HG03108 (cell line): ENCODE measurements around the gene REEP1.
"Not testable (repeated sequence)": the region's sequence is repeated elsewhere in the genome, so short reads cannot be mapped to it uniquely, and the experiment has no call there.

Source experiments
- ATAC-seq: cut with Tn5 transposase; IDR thresholded peaks from one replicate; pipeline ENCODE4 v1.9.1; 2021; ENCODE audit warnings: moderate library complexity; ENCODE audit not compliant: unreplicated experiment

The REEP1 gene

DNA sequence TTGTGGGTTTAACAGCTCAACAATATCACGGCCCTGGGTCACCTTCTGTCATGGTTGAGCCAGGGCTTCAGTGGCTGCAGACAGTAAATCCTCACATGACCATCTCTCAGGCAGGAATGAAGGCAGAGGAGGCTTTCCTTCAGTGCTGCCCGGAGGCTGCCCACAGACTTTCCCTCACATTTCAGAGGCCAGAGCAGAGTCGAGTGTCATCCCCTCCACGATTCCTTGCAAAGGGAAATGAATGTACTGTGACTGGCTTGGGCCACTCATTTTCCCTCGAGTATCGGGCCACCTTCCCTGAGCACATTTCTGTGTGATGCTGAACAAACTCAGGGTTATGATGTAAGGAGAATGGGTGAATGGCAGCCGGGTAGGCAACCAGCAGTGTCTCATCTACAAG lies 10.0 kb upstream of the REEP1 start:
- ATAC-seq = no peak

DNA sequence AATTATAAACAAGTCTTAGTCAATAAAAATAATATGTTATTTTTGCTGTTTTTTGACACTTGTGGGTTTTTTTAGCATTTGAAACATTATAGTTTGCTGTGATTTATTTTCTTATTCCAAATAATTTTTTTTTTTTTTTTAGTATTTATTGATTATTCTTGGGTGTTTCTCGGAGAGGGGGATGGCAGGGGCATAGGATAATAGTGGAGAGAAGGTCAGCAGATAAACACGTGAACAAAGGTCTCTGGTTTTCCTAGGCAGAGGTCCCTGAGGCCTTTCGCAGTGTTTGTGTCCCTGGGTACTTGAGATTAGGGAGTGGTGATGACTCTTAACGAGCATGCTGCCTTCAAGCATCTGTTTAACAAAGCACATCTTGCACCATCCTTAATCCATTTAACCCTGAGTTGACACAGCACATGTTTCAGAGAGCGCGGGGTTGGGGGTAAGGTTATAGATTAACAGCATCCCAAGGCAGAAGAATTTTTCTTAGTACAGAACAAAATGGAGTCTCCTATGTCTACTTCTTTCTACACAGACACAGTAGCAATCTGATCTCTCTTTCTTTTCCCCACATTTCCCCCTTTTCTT lies 8.5 kb upstream of the REEP1 start:
- ATAC-seq = not testable (repeated sequence)

DNA sequence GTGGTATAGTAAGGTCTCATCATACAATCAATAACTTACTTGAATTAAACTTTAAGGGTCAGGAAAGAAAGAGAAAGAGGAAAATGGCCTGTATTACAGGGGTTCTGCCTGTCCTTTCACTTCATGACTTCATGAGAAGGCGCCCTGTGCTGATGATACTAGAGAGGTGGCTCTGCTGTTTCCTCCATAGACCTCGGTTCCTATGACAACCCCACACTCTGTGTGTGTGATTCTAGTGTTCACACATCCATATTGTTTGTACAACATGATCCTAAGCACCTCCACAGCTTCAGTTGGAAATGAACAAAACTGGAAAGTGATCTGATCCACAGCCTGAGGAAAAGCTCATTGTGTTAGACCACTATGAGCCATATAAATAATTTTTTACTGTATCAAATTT lies 7.0 kb upstream of the REEP1 start:
- ATAC-seq = no peak

DNA sequence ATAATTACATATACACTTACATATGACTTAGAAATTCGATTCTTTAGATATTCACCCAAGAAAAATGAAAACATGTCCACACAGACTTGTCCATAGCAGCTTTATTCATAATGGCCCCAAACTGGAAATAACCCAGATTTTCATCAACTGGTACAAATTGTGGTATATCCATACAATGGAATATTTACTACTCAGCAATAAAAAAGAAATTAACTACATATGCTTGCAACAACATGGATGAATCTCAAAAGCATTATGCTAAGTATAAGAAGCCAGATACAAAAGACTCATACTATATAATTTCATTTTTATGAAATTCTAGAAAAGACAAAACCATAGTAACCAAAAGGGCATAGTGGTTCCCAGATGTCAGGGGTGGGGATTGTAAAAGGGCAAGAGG lies 5.1 kb upstream of the REEP1 start:
- no peak for ATAC-seq

DNA sequence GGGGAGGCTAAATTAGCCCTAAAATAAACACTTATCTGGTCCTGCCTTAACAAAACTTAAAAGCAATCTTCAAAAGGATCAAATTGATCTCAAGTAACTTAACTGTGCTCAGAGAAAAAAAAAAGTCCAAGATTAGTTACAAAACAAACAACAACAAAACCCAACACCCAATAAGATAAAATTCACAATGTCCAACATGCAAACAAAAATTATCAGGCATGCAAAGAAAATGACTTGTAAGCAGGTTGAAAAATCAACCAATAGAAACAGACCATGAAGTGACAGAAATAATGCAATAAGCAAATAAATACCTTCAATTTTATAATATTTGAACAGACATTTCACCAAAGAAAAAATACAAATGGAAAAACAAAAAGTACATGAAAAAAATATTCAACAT lies 4.0 kb upstream of the REEP1 start:
- no peak for ATAC-seq

DNA sequence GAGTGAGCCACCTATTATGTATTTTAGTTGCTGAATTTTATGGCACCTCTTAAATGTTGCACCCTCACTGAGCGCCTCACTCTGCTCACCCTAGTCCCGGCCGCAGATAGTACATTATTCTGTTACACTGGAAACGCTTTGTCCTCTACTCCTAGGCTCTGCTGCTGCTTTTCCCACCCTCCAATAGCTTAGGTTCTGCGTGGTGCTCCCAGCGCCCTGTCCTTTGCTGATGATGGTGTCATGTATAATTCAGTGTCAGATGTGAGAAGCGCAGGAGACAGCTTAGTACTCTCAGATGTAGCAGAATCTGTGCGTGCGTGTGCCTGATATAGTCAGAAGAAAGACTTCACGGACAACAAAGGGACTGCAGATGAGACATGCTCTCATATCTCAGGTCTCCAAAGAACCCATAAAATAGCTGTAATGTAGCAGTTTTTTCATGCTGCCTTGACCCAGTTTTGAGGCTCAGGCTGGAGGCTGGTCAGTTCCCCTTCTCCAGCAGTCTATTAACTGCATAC lies 1.4 kb upstream of the REEP1 start:
- no peak for ATAC-seq

DNA sequence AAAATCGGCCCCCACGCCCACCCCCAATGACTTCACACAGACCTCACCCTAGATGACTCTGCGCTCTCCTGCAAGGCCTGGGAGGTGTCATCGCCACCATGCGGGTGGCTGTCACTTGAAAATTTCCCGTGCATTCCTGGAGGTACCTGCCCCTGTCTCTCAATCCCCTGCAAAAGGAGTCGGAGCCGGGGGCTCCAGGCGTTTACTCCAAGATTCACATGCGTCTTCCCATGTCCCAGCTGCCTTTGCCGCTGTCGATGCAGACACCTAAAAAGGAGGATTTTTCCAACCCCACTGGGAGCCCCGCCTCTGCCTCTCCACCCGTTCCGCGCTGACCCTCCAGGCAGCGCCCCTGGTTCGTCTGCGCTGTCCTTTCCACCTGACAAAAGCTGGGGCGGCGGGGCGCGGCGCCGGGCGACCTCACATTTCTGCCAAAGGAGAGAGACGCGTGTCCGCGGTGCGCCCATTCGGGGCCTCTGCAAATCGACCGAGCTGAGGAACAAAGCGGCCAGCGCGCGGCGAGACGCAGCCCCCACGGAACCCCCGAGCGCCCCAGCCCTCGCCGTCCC lies 667 bp downstream of the REEP1 start:
- ATAC-seq = no peak

DNA sequence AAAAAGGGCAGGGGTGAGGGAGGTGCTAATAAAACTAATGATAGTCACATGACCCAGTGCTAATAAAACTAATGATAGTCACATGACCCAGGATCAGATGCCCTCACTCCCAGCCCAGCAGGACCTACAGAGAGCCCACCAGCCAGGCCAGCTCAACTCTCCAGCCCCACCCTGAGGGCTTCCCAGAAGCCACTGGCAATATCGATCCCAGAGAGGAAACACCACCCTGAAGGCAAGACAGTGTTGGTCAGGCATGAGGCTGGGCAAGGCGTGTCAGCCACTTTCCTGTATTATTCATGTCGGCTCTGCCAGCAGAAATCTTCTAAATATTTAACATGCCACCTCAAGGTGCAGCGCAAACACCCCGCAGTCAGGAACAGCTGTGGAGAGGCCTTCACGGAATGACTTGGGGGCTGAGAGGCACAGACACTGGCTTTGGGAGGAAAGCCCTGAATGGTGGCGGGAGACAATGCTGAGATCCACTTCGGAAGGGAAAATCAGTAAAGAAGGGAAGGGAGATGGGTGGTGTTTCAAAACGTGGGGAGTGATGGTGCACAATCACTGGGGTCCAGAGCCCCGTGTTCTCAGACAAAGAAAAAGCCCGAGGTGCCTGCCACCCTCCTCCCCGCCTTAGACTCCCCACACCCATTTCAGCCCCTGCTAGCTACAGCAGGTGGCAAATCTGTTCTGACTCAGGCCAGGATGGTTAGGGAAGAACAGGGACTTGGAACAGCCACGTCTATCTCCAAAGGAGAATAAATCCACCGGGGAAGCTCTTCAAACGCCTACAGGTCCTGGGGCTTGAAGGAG lies 1.4 kb downstream of the REEP1 start:
- no peak for ATAC-seq

DNA sequence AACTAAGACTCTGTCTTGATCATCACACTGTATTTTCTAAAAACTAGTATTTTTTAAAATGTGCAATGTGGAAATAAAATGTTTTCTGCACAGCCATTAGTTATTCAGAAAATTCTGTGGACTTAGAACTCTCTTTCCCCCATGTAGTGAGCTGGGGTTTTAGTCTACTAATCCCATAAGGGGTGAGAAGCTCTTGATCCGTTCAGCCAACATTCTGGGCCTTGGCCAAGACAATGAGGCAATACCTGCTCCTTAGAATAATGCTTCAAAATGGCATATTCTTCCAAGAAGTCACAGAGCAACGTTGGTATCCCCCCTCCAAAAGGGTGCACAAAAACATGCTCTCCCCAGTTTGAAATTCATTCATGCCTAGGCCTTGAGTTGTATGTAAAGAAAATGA lies 4.0 kb downstream of the REEP1 start:
- ATAC-seq = no peak

DNA sequence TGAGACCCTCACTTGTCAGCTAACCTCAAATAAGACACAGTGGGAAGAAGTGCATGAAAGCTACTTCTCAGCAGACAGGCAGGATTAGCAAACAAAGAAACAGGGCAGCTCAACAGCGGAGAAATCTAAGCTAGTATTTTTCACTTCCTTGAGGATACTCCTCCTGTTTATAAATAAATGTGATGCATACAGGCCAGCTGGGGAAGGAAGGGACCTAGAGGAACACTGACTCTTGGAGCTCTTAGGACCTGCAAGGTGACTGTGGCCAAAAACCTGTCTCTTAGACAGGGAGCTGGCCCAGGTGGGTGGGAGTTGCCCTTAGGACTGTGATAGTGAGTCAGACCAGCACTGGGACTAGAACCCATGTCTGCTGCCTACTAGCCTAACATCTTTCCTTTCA lies 4.8 kb downstream of the REEP1 start:
- no peak for ATAC-seq

DNA sequence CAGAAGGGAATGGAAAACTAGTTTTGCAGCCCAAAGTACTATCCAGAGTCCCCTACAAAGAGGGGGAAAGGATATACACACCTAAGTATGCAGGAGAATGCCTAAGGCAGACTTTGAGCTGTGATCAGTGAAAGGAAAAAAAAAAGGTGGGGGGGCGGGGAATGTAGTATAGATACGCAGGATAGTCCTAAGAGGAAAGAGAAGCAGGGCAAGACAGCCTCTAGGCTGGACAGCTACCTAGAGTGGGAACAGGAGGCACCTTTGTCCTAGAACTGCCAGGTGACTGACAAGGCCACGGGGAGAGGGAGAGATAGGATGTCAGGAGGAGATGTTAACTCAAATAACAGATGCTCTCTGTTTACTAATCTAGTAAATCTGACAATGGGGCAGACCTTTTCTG lies 6.0 kb downstream of the REEP1 start:
- no peak for ATAC-seq

DNA sequence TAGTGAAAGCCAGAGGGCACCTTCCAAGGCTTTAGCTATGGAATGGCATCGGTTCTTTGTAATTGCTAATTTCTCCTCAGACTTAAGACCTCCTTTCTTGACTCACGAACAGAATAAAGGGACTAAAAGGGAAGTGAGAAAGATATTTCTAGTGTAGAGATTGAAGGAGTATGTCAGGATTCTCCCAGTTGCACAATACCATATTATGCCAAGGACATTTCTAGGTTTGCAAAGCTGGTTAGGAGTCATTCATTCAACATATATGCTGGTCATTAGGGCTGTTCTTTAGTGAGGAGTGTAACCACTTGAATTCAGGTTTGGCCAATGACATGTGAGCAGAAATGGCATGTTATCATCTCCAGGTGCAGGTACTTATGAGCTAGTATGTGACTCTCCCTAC lies 7.4 kb downstream of the REEP1 start:
- no peak for ATAC-seq

DNA sequence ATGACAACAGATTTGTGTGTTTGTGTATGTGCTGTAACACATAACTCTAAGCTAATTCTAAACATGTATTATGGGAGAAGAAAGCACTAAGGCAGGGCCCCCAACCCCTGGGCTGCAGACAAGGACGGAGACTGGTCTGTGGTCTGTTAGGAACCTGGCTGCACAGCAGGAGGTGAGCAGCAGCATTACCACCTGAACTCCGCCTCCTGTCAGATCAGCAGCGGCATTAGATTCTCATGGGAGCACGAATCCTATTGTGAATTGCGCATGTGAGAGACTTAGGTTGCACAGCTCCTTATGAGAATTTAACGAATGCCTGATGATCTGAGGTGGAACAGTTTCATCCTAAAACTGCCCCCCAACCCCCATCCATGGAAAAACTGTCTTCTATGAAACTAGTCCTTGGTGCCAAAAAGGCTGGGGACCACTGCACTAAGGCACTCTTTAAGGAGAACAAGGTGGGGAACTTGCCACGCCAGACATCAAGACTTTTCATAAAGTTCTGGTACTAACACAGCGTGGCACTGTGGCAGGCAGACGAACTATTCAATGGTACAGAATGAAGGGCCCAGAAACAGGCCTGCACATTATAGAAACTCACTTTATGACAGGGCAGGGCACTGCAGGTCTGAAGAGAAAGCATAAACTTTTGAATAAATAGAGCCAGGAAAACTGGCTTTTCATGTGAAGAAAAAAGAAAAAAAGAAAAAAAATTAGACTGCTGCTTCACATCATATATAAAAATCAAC lies 14.0 kb downstream of the REEP1 start:
- no peak for ATAC-seq

DNA sequence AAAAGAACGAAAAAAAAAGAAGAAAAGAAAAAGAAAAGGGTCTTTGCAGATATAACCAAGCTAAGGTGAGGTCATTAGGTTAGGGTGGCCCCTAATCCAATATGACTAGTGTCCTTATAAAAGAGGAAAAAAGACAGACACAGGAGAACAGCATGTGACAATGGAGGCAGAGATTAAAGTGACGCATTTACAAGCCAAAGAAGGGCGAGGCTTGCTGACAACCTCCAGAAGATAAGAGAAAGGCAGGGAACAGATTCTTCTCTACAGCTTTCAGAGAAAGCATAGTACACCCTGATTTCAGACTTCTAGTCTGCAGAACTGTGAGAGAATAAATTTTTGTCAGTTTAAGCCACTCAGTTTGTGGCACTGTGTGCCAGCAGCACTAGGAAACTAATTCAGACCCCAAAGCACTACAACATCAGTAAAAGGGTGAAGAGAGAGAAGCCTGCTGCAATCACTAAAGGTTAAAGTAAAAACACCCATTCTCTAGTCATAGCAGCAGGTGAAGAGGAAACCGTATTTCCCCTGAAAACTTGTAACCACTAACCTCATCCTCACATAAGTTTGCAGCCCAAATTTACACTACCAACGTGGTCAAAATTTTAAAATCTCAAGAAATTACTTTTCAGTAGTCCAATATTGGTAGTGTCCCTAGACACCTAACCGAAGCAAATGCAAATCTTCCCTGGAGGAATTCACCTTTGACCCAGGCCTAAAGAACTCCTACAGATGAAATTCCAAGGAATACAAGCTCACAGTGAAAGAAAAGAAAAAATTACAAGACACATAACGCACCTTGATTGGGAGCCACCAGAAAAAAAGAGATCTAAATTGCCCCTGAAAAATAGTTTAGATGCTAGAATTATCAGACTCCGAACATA lies 17.5 kb downstream of the REEP1 start:
- no peak for ATAC-seq

DNA sequence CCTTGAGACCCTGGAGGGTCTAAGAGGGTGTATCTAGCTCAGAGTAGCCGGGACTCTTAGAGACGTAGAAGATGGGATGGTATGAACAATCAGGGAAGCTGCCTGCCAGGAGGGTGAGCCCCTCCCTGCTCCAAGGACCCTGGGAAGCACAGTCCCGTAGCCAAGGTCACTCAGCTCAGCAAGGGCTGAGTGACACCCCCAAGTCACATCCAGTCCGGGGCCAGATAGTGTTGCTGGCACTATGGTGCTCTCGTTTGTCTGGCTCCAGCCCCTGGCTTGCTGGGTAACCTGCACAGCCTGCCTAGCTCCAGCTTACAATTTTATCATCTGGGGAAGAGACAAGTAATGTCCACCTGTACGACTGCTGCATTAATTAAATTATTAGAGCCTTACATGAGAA lies 22.3 kb downstream of the REEP1 start:
- ATAC-seq = no peak

DNA sequence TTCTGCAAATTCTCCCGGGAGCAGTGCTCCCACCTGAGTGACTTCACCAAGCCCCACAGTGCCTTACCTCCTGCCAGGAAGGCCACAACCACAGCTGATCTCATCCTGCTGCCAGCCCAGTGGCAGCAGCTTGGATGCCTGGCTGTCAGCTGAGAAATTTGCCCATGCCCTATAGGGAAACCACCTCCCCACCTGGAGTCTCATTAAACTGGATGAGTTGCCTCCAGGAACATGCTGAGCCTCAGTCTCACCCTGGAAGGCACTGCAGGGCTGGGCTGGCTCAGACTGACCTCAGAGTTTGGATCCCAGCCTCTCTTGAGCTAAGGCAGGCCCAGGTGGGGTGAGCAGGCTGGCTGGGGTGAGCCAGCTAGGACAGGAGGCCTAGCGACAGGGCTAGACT lies 23.3 kb downstream of the REEP1 start:
- no peak for ATAC-seq

DNA sequence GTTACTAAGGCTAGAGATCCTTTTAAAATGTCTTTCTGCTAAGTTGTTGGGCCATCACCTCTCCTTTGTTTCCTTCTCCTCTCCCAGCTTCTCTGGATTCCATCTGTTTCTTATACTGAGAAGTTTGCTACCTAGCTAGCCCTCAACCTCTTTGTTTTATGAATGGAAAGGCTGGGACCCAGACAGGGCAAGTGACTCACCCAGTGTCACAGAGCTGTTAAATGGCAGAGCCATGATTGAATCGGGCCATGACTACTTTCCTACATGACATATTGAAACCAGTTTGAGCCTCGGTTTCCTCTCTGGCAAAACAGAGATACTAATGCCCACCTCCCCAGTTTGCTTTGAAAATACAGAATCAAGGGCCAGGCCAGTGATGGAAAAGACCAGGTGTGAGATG lies 24.1 kb downstream of the REEP1 start:
- no peak for ATAC-seq

DNA sequence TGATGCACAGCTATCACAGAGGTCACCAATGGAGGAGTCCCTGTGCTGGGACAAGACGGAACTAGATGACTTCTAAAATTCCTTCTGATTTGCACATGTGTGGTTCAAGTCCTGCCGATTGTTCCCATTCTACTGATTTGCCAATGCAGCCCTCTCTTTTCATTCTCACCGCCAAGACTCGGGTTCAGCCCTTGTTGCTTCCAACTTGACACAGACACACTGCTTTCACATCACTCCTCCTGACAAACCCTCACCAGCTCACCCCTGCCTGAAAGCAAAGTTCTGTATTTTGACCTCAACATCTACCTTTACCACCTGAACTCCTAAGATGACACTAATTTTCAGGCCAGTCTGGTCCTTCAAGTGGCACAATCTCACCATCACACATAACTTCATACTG lies 25.5 kb downstream of the REEP1 start:
- ATAC-seq = no peak

DNA sequence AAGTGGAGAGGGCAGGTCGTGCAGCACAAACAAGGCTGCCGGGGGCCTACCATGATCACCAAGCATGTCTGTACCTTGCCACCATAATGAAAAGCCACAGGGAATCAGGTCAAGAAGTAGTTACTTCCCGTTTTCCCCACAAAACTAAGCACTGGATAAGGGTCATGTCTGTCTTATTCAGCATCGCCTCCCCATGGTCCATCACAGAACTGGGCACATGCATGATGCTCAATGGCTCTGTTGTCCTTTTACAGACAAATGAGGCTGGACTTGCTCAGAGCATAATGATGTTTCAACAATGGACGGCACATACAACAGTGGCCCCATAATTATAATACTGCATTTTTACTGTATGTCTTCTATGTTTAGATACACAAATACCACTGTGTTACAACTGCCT lies 27.5 kb downstream of the REEP1 start:
- no peak for ATAC-seq

DNA sequence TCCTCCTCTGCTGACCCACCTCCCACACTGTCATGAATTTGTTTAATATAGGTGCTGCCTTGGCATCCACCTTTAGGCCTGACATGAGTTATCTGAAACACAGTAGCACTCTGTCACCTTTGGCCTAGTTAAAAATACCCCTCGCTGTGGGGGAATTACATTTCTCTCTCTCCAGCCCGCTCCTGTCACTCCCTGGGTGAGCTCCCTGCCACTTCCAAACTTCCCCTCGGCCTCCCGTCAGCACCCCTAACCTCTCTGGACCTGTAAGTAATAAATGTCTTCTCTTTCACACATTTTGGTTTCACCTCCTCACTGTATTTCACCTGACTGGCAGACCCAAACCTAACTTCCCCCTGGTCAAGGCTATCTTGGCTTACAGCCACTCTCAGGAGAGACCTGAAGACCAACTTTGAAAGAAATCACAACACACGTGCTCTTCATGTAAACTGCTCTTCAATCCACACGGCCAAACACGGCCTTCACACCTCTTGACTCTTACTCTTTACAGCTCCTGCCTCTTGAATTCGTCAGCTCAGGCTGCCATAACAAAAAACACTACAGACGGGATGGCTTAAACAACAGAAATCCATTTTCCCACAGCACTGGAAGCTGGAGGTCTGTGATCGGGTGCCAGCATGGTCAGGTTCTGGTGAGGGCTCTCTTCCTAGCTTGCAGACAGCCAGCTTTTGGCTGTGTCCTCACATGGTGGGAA lies 28.3 kb downstream of the REEP1 start:
- no peak for ATAC-seq
